ENCODE results near the gene SDCCAG8. TPM values are rescaled to one million over a fixed set of nuclear protein-coding genes. Genes with fewer than 3 reads are reported as not detected.

The SDCCAG8 gene
- total RNA-seq, 1 donor from 2014 or later, result 31.6 TPM

DNA sequence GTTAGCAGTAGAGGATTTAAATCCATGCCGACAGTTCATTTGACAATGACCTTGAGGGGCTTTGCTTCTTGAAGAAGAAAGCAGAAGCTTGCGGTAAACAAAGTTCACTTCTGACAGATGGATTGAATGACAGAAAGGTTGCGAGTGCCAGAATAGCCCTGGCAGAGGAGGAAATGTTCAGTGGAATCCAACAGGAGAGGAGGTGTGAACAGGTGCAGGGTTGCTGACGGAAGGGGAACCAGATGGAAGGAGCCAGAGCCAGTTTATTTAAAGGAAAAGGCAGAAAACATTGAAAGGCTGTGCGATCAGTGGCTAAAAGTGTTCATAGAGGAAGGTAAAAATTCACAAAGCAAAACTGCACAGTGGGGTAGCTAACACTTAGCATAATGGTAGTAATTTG, 141.0 kb downstream of the SDCCAG8 start:
- no peak overlapping the region for H3K4me3 Mint-ChIP-seq (ENCODE audit: low read depth)
- TF ChIP-seq, protein P1, sequence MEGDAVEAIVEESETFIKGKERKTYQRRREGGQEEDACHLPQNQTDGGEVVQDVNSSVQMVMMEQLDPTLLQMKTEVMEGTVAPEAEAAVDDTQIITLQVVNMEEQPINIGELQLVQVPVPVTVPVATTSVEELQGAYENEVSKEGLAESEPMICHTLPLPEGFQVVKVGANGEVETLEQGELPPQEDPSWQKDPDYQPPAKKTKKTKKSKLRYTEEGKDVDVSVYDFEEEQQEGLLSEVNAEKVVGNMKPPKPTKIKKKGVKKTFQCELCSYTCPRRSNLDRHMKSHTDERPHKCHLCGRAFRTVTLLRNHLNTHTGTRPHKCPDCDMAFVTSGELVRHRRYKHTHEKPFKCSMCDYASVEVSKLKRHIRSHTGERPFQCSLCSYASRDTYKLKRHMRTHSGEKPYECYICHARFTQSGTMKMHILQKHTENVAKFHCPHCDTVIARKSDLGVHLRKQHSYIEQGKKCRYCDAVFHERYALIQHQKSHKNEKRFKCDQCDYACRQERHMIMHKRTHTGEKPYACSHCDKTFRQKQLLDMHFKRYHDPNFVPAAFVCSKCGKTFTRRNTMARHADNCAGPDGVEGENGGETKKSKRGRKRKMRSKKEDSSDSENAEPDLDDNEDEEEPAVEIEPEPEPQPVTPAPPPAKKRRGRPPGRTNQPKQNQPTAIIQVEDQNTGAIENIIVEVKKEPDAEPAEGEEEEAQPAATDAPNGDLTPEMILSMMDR (IDR thresholded peaks at IDR 0.05; ENCODE audit: unreplicated experiment), result no peak
- DNase-seq (ENCODE audit: low spot score, unreplicated experiment), result no peak
- peaks cover 39% of the 10 kb centered on the region for H3K4me1 Mint-ChIP-seq (ENCODE audit: low read depth)
- H3K9me3 Mint-ChIP-seq (ENCODE audit: low read depth), result no peaks in the 10 kb centered on the region
- no peaks in the 10 kb centered on the region for H3K27me3 Mint-ChIP-seq
- H3K27ac Mint-ChIP-seq, result no peak overlapping the region
- peaks cover 1% of the 10 kb centered on the region for H3K36me3 Mint-ChIP-seq (ENCODE audit: insufficient read depth)

DNA sequence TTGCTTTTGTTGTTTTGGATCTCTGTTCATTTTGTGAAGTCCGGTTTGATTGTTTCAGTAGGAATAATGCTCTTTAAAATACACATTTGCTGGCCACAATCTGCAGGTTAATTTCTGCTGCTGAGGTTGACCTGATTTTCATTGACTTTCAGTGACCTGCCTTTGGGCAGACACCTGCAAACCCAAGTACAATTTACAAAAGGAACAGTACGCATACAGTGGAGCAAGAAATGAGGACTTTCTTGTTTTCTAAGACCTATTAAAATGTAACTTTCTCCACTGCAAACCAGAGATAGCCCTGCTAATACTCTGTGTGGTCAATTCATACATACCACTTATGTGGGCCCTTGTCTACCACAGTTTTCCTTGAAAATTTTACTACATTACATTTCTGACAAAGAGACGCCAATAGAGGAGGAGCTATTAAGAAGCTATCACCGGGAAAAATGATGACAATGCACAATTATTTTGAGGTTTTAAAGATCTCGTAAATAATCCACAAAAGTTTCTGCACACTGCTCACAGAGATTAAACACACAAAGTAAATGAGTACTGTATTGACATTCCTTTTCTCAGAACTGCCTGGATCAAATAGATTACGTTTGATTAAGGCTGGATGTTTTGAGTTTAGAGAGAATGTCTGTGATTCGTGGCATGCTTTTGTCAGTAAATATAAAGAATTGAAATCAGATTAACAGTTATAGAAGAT, 141.9 kb downstream of the SDCCAG8 start:
- TF ChIP-seq, protein P1 (IDR thresholded peaks at IDR 0.05; ENCODE audit: unreplicated experiment), result no peak
- no peak for DNase-seq (ENCODE audit: low spot score, unreplicated experiment)

GRCh38 chr1:243399561-243400155, 143.8 kb downstream of the SDCCAG8 start:
- Mint-ChIP-seq H3K4me3 (ENCODE audit: low read depth) (no peak overlapping the region), H3K27ac (peak overlapping the region; percentile 72), H3K4me1 (ENCODE audit: low read depth) (peaks cover 21% of the 10 kb centered on the region), H3K27me3 (no peaks in the 10 kb centered on the region), H3K36me3 (ENCODE audit: insufficient read depth) (peaks cover 5% of the 10 kb centered on the region), H3K9me3 (ENCODE audit: low read depth) (no peaks in the 10 kb centered on the region)
- DNase-seq (ENCODE audit: low spot score, unreplicated experiment), result no peak
- TF ChIP-seq, protein P1 (IDR thresholded peaks at IDR 0.05; ENCODE audit: unreplicated experiment), result no peak

More for the DNA sequence above, 141.9 kb downstream of the SDCCAG8 start:
- H3K4me1 Mint-ChIP-seq (ENCODE audit: low read depth), result peaks cover 33% of the 10 kb centered on the region
- peaks cover 4% of the 10 kb centered on the region for H3K36me3 Mint-ChIP-seq (ENCODE audit: insufficient read depth)
- H3K27me3 Mint-ChIP-seq, result no peaks in the 10 kb centered on the region
- H3K9me3 Mint-ChIP-seq (ENCODE audit: low read depth), result no peaks in the 10 kb centered on the region
- H3K27ac Mint-ChIP-seq, result peak overlapping the region; percentile 63
- no peak overlapping the region for H3K4me3 Mint-ChIP-seq (ENCODE audit: low read depth)

- DNase-seq (ENCODE audit: low spot score, unreplicated experiment), result no peak
- Mint-ChIP-seq H3K27ac (no peak overlapping the region), H3K4me1 (ENCODE audit: low read depth) (peaks cover 5% of the 10 kb centered on the region), H3K4me3 (ENCODE audit: low read depth) (no peak overlapping the region), H3K36me3 (ENCODE audit: insufficient read depth) (peaks cover 5% of the 10 kb centered on the region), H3K27me3 (no peaks in the 10 kb centered on the region), H3K9me3 (ENCODE audit: low read depth) (no peaks in the 10 kb centered on the region)
- TF ChIP-seq, protein P1 (IDR thresholded peaks at IDR 0.05; ENCODE audit: unreplicated experiment), result no peak
Observed at GRCh38 chr1:243402868-243403267, 147.0 kb downstream of the SDCCAG8 start.

- DNase-seq (ENCODE audit: low spot score, unreplicated experiment), result no peak
- Mint-ChIP-seq H3K9me3 (ENCODE audit: low read depth) (no peaks in the 10 kb centered on the region), H3K36me3 (ENCODE audit: insufficient read depth) (peaks cover 3% of the 10 kb centered on the region), H3K27ac (no peak overlapping the region), H3K4me3 (ENCODE audit: low read depth) (no peak overlapping the region), H3K27me3 (no peaks in the 10 kb centered on the region), H3K4me1 (ENCODE audit: low read depth) (peaks cover under 1% of the 10 kb centered on the region)
- TF ChIP-seq, protein P1 (IDR thresholded peaks at IDR 0.05; ENCODE audit: unreplicated experiment), result no peak
Observed at GRCh38 chr1:243406424-243406823, 150.6 kb downstream of the SDCCAG8 start.
